IPS-18a (cell line): ENCODE results near the gene FGF12.

Source experiments
- H3K27ac ChIP-seq: one replicate; pipeline ENCODE4 v1.5.1; 2013; ENCODE audit warnings: low read length
- H3K27me3 ChIP-seq: one replicate; pipeline ENCODE4 v1.6.1; 2013; ENCODE audit warnings: mild to moderate bottlenecking, low read length; ENCODE audit not compliant: control insufficient read depth, insufficient read depth
- H3K36me3 ChIP-seq: one replicate; pipeline ENCODE4 v1.6.1; 2013; ENCODE audit warnings: low read depth, low read length; ENCODE audit not compliant: control insufficient read depth
- H3K4me1 ChIP-seq: one replicate; pipeline ENCODE4 v1.6.1; 2013; ENCODE audit warnings: low read depth, low read length; ENCODE audit not compliant: control insufficient read depth
- H3K4me3 ChIP-seq: one replicate; pipeline ENCODE4 v1.5.1; 2013; ENCODE audit warnings: low read length
- H3K9ac ChIP-seq: one replicate; pipeline ENCODE4 v1.6.1; 2013; ENCODE audit warnings: mild to moderate bottlenecking, low read length, moderate library complexity
- H3K9me3 ChIP-seq: one replicate; pipeline ENCODE4 v1.6.1; 2013; ENCODE audit warnings: low read depth, low read length; ENCODE audit not compliant: control insufficient read depth

FGF12 gene

DNA sequence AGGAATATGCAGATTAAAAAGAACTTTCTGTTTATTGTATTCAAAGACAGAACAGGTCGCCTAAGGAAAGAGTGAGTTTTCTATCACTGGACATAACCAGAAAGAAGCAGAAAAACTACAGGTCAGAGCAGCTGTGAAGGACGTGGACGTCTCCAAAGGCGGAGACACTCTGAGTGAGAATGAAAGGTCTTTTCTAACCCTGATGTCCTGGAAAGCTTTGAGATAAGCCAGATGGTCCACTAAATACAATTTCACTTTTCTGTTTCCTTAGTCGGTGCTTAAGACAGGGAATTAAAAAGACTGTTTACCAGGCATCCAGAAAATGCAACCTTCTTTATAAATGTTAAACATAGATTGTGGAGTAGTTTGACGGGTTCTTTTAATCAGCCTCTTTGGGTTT, 360.4 kb downstream of the FGF12 start:
- Histone ChIP-seq H3K4me3 (no peak overlapping the region), H3K9me3 (no peaks in the 10 kb centered on the region), H3K27ac (no peak overlapping the region), H3K27me3 (no peaks in the 10 kb centered on the region), H3K4me1 (peaks cover 11% of the 10 kb centered on the region), H3K36me3 (no peaks in the 10 kb centered on the region), H3K9ac (no peak overlapping the region)

DNA sequence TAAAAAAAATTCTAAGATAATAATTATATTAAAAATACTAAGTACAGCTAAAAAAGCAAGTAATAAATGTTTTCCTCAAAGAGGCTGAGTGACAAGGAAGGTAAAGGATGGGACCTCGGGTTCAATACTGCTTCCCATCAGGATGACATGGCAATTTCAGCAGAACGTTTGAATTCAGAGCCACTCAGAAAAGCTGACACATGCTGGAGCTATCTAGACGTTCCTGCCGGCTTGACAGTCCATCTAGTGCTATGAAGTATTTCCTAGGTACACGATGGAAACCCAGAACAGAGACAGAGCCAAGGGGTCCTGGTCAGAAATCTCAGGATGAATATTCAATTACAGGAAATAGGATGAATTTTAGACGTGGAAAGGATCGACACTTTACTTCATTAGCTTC, 361.8 kb downstream of the FGF12 start:
- peaks cover 5% of the 10 kb centered on the region for H3K4me1 ChIP-seq
- H3K9me3 ChIP-seq: no peaks in the 10 kb centered on the region
- no peak overlapping the region for H3K9ac ChIP-seq
- no peaks in the 10 kb centered on the region for H3K27me3 ChIP-seq
- no peak overlapping the region for H3K27ac ChIP-seq
- no peak overlapping the region for H3K4me3 ChIP-seq
- H3K36me3 ChIP-seq: no peaks in the 10 kb centered on the region

DNA sequence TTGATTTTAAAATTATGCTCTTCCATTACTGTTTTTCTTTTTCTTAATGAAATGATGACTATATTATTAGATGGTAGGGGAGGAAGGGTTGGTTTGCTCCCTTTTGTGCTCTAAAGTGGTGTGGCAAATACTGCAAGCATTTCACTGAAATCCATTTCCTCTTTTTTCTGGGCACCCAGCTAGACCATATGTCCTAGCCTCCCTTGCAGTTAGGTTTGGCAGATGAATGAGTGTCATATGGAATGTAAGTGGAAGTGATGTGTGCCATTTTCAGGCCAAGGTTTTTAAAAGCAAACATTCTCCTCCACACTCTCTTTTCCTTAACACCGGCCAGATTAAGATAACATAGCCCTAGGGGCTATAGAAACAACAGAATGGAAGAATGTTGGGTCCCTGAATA, 363.0 kb downstream of the FGF12 start:
- Histone ChIP-seq H3K27me3 (no peaks in the 10 kb centered on the region), H3K4me3 (no peak overlapping the region), H3K36me3 (no peaks in the 10 kb centered on the region), H3K9me3 (no peaks in the 10 kb centered on the region), H3K4me1 (peaks cover 10% of the 10 kb centered on the region), H3K27ac (no peak overlapping the region), H3K9ac (no peak overlapping the region)

DNA sequence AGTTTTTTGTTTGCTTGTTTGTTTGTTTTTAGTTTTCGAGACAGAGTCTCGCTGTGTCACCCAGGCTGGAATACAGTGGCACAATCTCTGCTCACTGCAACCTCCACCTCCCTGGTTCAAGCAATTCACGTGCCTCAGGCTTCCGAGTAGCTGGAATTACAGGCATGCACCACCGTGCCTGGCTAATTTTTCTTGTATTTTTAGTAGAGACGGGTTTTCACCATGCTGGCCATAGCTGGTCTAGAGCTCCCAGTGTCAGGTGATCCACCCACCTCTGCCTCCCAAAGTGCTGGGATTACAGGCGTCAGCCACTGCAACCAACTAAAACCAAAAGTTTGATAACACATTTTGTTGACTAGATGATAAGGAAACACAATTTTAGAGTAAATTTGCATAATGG, 372.7 kb downstream of the FGF12 start:
- H3K27ac ChIP-seq: no peak overlapping the region
- H3K4me1 ChIP-seq: no peaks in the 10 kb centered on the region
- no peaks in the 10 kb centered on the region for H3K36me3 ChIP-seq
- no peaks in the 10 kb centered on the region for H3K9me3 ChIP-seq
- H3K4me3 ChIP-seq: no peak overlapping the region
- H3K9ac ChIP-seq: no peak overlapping the region
- H3K27me3 ChIP-seq: no peaks in the 10 kb centered on the region

GRCh38 chr3:192352142-192352541, 375.2 kb downstream of the FGF12 start:
- Histone ChIP-seq H3K4me1 (no peaks in the 10 kb centered on the region), H3K27me3 (no peaks in the 10 kb centered on the region), H3K9me3 (no peaks in the 10 kb centered on the region), H3K9ac (no peak overlapping the region), H3K4me3 (no peak overlapping the region), H3K36me3 (no peaks in the 10 kb centered on the region), H3K27ac (no peak overlapping the region)

GRCh38 chr3:192351441-192351840, 375.9 kb downstream of the FGF12 start:
- no peaks in the 10 kb centered on the region for H3K4me1 ChIP-seq
- H3K9ac ChIP-seq: no peak overlapping the region
- H3K9me3 ChIP-seq: no peaks in the 10 kb centered on the region
- no peak overlapping the region for H3K4me3 ChIP-seq
- no peaks in the 10 kb centered on the region for H3K36me3 ChIP-seq
- no peak overlapping the region for H3K27ac ChIP-seq
- no peaks in the 10 kb centered on the region for H3K27me3 ChIP-seq

DNA sequence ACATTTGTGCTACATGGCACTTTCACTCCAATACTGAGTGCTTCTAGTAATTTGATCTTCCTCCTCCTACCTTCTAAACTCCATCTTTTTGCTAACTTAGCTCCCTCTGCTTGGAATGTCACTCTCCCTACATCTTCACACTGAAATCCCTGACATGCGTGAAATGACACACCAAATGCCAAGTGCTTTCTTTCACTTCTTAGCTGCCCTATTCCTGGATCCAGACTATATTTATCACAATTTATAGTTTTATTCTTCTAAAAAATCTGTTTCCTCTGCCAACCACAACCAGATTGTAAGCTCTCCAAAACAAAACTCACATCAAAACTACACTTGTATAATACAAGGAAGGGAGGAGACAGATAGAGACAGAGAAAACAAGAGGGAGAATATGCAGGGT, 387.3 kb downstream of the FGF12 start:
- H3K36me3 ChIP-seq: no peaks in the 10 kb centered on the region
- H3K4me3 ChIP-seq: no peak overlapping the region
- no peaks in the 10 kb centered on the region for H3K9me3 ChIP-seq
- no peaks in the 10 kb centered on the region for H3K27me3 ChIP-seq
- no peaks in the 10 kb centered on the region for H3K4me1 ChIP-seq
- no peak overlapping the region for H3K9ac ChIP-seq
- H3K27ac ChIP-seq: no peak overlapping the region

- Histone ChIP-seq H3K27me3 (no peaks in the 10 kb centered on the region), H3K9ac (no peak overlapping the region), H3K27ac (no peak overlapping the region), H3K9me3 (no peaks in the 10 kb centered on the region), H3K4me1 (no peaks in the 10 kb centered on the region), H3K36me3 (no peaks in the 10 kb centered on the region), H3K4me3 (no peak overlapping the region)
Observed at GRCh38 chr3:192339214-192339613, 388.1 kb downstream of the FGF12 start.

GRCh38 chr3:192336286-192336685, 391.1 kb downstream of the FGF12 start:
- Histone ChIP-seq H3K9me3 (no peaks in the 10 kb centered on the region), H3K4me1 (peaks cover 11% of the 10 kb centered on the region), H3K4me3 (no peak overlapping the region), H3K36me3 (no peaks in the 10 kb centered on the region), H3K9ac (no peak overlapping the region), H3K27me3 (no peaks in the 10 kb centered on the region), H3K27ac (no peak overlapping the region)

DNA sequence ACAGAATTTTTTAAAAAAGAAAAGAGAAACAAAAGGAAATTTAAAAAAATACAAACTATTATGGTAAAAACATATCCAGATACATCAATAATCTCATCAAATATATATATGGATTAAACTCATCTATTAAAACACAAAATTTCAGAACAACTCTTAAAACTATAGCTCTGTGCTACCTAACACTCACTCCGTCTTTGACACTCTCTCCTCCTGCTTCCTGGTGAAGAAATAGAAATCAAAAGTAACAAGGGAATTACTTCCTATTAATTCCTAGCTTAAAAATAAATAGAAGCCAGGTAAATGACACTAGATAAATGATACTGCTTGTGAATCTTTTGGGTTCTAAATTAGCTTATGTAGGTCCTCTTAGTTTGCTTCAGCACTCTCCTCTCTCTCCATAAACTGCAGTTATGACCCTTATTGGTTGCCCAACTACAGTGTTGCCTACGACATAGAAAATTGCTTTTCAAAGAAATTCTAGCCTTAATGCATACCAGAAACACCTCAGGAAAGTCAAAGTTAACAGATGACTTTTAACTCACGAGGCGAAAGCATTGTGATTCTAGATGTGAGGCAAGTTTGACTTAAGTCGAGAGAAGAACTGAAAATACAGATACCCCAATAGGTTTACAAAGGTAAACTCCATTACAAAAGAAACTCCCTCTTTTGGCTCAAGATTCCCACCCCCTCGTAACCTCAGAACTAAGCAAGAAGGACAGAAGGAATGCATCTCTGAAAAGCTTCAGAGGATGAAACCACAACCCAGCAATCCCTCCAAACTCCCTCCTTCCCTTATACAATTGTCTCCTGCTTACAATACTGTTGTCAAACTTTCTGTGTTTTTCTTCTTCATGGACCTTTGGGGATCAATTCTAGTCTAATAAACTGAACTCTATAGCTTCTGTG, 394.7 kb downstream of the FGF12 start:
- Histone ChIP-seq H3K36me3 (no peaks in the 10 kb centered on the region), H3K27ac (no peak overlapping the region), H3K4me1 (peaks cover 11% of the 10 kb centered on the region), H3K9me3 (no peaks in the 10 kb centered on the region), H3K4me3 (peak overlapping the region; percentile 13), H3K27me3 (no peaks in the 10 kb centered on the region), H3K9ac (no peak overlapping the region)

DNA sequence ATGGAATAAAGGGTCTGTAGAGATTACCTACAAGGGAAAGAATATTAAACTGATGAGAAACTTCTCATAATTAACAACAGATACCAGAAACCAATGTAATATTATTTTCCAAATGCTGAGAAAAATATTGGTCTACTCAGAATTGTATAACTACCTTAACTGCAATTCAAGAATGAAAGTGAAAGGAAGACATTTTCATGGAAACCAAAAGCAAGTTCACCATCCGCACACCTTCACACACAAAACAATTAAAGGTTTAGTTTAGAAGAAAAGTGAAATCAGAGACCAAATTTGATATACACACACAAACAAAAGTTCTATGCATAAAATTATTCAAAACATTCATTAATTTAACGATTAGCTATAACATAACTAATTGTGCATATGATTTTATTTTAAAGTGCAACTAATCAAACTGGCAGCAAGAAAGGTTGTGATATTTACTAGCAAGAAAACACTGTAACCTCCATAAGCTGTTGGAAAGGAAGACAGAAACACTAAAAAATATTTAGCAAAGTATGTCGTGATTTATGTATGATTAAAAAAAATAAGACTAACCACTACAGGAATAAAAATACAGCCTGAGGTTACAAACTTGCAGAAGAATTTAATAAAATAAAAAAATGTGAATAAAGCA, 395.5 kb downstream of the FGF12 start:
- Histone ChIP-seq H3K9ac (no peak overlapping the region), H3K4me1 (peaks cover 11% of the 10 kb centered on the region), H3K36me3 (no peaks in the 10 kb centered on the region), H3K4me3 (no peak overlapping the region), H3K27ac (no peak overlapping the region), H3K27me3 (no peaks in the 10 kb centered on the region), H3K9me3 (no peaks in the 10 kb centered on the region)

- no peak overlapping the region for H3K9ac ChIP-seq
- no peaks in the 10 kb centered on the region for H3K4me1 ChIP-seq
- H3K36me3 ChIP-seq: no peaks in the 10 kb centered on the region
- H3K27ac ChIP-seq: no peak overlapping the region
- H3K27me3 ChIP-seq: no peaks in the 10 kb centered on the region
- H3K9me3 ChIP-seq: no peaks in the 10 kb centered on the region
- no peak overlapping the region for H3K4me3 ChIP-seq
Observed at GRCh38 chr3:192326656-192327055, 400.7 kb downstream of the FGF12 start.
